HFF-Myc (cell line): ENCODE data around the gene BLNK.

Source experiments
- DNase-seq: peaks from one replicate; pipeline ENCODE4 v3.0.0-alpha.2; 2011; ENCODE audit warnings: low read depth; ENCODE audit errors: extremely low read depth
- H3K4me3 ChIP-seq: replicated peaks from 2 replicates; pipeline ENCODE4 v1.5.1; 2011; ENCODE audit warnings: low read depth, mild to moderate bottlenecking, control low read depth, low read length
- CTCF ChIP-seq: IDR thresholded peaks from 2 replicates; pipeline ENCODE4 v1.5.1; 2012; ENCODE audit warnings: mild to moderate bottlenecking, low read depth, low read length, control low read depth; ENCODE audit errors: missing control alignments

BLNK gene

DNA sequence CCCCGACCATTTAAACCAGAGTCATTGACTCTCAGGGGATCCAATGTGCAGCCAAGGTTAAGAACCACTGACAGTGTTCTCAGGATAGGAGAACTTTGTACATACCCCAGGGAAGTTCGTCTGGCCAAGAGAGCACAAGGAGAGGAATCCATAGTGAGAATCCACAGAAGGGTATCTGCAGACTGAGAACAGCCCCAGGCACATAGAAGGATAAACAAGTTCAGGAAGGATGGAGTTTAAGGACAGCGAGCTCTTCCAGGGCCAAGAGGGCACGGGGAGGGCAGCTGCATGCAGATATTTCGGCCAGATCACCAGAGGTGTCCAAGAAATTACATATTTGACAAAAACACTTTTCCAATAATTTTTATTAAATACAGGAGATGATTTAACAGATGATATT, 16.4 kb downstream of the BLNK start:
- TF ChIP-seq CTCF, result no peak
- no peak for DNase-seq
- H3K4me3 ChIP-seq, result no peak overlapping the region

DNA sequence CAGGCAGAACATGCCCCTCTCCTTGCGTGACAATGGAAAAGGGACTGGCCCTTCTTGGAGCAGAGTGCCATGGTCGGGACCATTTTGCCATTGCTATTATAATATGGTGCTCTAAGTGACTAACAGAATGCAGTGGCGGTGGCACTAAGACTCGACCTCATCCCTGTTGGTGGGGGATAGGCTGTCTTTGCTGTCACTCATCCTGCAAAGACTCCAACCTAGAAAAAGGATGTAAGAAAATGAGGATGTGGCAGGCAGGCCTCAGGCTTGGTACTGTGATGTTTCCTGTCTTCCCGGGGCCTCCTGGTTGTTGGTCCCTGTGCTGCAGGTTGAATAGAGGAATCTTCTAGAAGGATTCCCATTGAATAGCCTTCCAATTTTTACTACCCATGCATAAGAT, 18.6 kb downstream of the BLNK start:
- H3K4me3 ChIP-seq, result no peak overlapping the region
- no peak for TF ChIP-seq CTCF
- no peak for DNase-seq

DNA sequence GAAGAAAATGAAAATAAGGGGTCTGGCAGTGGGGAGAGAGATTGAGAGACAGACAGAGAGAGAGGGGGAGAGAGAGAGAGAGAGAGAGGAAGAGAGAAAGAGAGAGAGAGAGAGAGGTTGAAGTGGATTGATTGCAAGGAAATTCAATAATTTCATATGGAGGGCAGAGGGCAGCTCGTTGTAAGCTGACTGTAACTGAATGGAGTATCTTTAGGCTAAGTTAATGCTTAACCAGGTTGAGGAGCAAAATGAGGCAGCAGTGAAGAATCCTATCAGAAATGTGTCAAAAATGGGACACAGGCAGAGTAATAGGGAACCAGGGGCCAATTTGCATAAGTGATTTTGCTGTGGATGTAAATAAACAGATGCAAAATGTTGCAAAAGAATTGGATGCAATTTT, 21.0 kb downstream of the BLNK start:
- TF ChIP-seq CTCF, result no peak
- H3K4me3 ChIP-seq, result no peak overlapping the region
- no peak for DNase-seq

DNA sequence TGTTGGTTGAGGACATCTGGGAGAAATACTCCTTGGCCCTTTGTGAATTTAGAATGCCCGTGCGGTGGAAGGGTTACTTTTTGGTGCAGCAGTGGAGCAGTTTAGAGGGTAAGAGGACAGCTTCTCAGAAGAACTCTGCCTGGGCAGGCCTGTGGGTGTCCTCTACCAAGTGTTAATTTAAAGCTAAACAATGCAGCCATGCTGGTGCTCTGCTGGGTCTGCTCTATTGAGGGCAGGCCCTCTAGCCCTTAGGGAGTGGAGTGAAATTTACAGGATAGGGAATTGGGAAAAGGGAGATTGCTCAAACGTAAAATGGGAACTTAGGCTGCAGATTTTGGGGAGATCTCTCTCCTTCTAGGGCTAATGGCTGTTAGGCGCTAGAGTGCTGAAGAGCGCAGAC, 22.1 kb downstream of the BLNK start:
- DNase-seq, result no peak
- H3K4me3 ChIP-seq, result no peak overlapping the region
- TF ChIP-seq CTCF, result no peak

DNA sequence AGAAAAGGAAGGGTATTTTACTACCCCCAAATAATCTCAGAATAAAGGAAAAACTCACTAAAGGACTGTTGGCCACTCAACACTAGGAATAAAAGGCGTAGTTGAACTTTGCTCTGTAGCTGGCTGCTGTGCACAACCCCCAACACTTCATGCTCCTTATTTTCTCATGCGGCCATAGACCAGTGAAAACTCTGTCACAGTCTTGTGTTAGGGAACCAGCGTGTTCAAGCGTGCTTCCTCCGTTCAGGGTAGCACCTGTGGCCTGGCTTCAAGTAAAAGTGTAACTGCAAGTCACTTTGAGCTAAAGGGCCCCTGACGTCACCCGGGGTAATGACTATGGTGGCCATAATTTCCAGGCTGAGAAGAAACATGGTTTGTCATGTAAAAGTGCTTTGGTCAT, 27.0 kb downstream of the BLNK start:
- DNase-seq, result no peak
- no peak for TF ChIP-seq CTCF
- H3K4me3 ChIP-seq, result no peak overlapping the region

DNA sequence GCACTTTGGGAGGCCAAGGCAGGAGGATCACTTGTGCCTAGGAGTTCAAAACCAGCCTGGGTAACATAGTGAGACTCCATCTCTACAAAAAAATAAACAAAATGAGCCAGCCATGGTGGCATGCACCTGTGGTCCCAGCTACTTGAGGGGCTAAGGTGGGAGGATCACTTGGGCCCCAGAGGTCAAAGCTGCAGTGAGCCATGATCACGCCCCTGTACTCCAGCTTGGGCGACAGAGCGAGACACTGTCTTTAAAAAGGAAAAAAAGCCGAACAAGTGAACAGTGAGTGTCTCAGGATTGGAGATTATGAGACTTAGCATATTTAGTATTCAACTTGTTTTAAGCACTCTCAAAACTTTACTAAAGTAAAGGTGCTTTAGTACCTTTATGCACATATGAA, 28.1 kb downstream of the BLNK start:
- no peak overlapping the region for H3K4me3 ChIP-seq
- no peak for DNase-seq
- no peak for TF ChIP-seq CTCF

GRCh38 chr10:96242822-96243221, 28.5 kb downstream of the BLNK start:
- H3K4me3 ChIP-seq, result no peak overlapping the region
- no peak for TF ChIP-seq CTCF
- no peak for DNase-seq
